HCT116 (cell line): ENCODE results near the gene PDE6A. TPM values are rescaled to one million over a fixed set of nuclear protein-coding genes. Genes with fewer than 3 reads are reported as not detected.

Experiments used
- ATAC-seq: fragments of 200-7000 bp; cut with Tn5 transposase; 2 replicates; pipeline ENCODE4 v1.9.1; 2020; ENCODE audit warnings: mild to moderate bottlenecking, moderate library complexity
- BruUV-seq: library from RNA; stranded (reverse); fragments of 400-500 nt; replicated peaks from 2 replicates; lab custom pipeline; 2021; lab: Mats Ljungman, UMichigan
- CTCF ChIA-PET: fragments of 300-600 bp; sonication (Branson Sonifier 250); formaldehyde crosslinking; loops from one replicate; lab custom pipeline; 2021; ENCODE audit warnings: antibody characterized with exemption; lab: Charles Lee
- POLR2A ChIA-PET: fragments of 300-600, 350-600 bp; sonication (Branson Sonifier 250); formaldehyde crosslinking; loops from one replicate; lab custom pipeline; 2021; ENCODE audit warnings: antibody characterized with exemption; lab: Charles Lee
- RAD21 ChIA-PET, 2 experiments: fragments of 300-600 bp; sonication (Branson Sonifier 250); formaldehyde crosslinking; loops; one replicate each; lab custom pipeline; 2023; ENCODE audit warnings: low total read pairs in 2 of 2; ENCODE audit not compliant: uncharacterized antibody in 2 of 2, unreplicated experiment in 2 of 2, low non-redundant PET in 1 of 2; lab: Charles Lee
- DNase-seq: peaks from one replicate; pipeline ENCODE4 v3.0.0-alpha.2; 2010; ENCODE audit warnings: low read depth, low spot score
- H2AFZ ChIP-seq: fragments of 200-600 bp; shearing (Covaris generic), sonication (generic); 2 replicates; pipeline ENCODE4 v1.6.1; 2017; ENCODE audit warnings: low read depth, mixed run types, mixed read lengths, antibody characterized with exemption, low read length; ENCODE audit not compliant: poor library complexity, severe bottlenecking
- H3K27ac ChIP-seq: 2 replicates; pipeline ENCODE4 v1.5.1; 2012; ENCODE audit warnings: low read depth, low read length
- H3K27me3 ChIP-seq: fragments of 200-600 bp; sonication (generic); 2 replicates; pipeline ENCODE4 v1.6.1; 2016; ENCODE audit warnings: mixed run types, low read length, mixed read lengths; ENCODE audit not compliant: insufficient read depth
- H3K36me3 ChIP-seq, 2 experiments: fragments of 200-500 bp in 1 of 2; fragments of 200-600 bp in 1 of 2; sonication (Bioruptor generic) in 1 of 2; sonication (generic) in 1 of 2; 2 replicates each; pipeline versions ENCODE4 v1.5.1 to v1.6.1; 2014 to 2016; ENCODE audit warnings: low read length in 2 of 2, inconsistent platforms in 1 of 2, mixed read lengths in 1 of 2, mixed run types in 1 of 2; ENCODE audit not compliant: insufficient read depth in 2 of 2, control insufficient read depth in 1 of 2
- H3K4me1 ChIP-seq, 2 experiments: fragments of 200-600 bp in 1 of 2; sonication (generic) in 1 of 2; 2 replicates each; pipeline versions ENCODE4 v1.5.1 to v1.6.1; 2012 to 2017; ENCODE audit warnings: low read length in 2 of 2, inconsistent platforms in 1 of 2, mild to moderate bottlenecking in 1 of 2, mixed read lengths in 1 of 2, mixed run types in 1 of 2, moderate library complexity in 1 of 2; ENCODE audit not compliant: insufficient read depth in 2 of 2, control insufficient read depth in 1 of 2
- H3K4me2 ChIP-seq: fragments of 200-600 bp; sonication (generic); 2 replicates; pipeline ENCODE4 v1.6.1; 2017; ENCODE audit warnings: mixed run types, low read length, mixed read lengths
- H3K4me3 ChIP-seq, 2 experiments: fragments of 200-600 bp in 1 of 2; sonication (generic) in 1 of 2; replicated peaks in 1 of 2; 2 replicates each; pipeline ENCODE4 v1.5.1; 2011 to 2016; ENCODE audit warnings: low read length in 2 of 2, control low read depth in 1 of 2, low read depth in 1 of 2, mild to moderate bottlenecking in 1 of 2, mixed read lengths in 1 of 2, mixed run types in 1 of 2
- H3K79me2 ChIP-seq: fragments of 200-600 bp; sonication (generic); 2 replicates; pipeline ENCODE4 v1.6.1; 2017; ENCODE audit warnings: mild to moderate bottlenecking, mixed run types, low read length, moderate library complexity, mixed read lengths; ENCODE audit not compliant: insufficient read depth
- H3K9ac ChIP-seq: fragments of 200-600 bp; sonication (generic); 2 replicates; pipeline ENCODE4 v1.6.1; 2016; ENCODE audit warnings: low read length, mixed read lengths
- H3K9me2 ChIP-seq: fragments of 200-600 bp; sonication (generic), shearing (Covaris generic); 2 replicates; pipeline ENCODE4 v1.6.1; 2017; ENCODE audit warnings: mixed run types, mild to moderate bottlenecking, moderate library complexity; ENCODE audit not compliant: insufficient read depth
- H3K9me3 ChIP-seq, 2 experiments: fragments of 200-500 bp in 1 of 2; fragments of 200-600 bp in 1 of 2; sonication (Bioruptor generic) in 1 of 2; sonication (generic) in 1 of 2; 2 replicates each; pipeline ENCODE4 v1.6.1; 2014 to 2017; ENCODE audit warnings: low read length in 2 of 2, mixed read lengths in 2 of 2, inconsistent platforms in 1 of 2, low read depth in 1 of 2, mild to moderate bottlenecking in 1 of 2, mixed run types in 1 of 2, moderate library complexity in 1 of 2; ENCODE audit not compliant: control insufficient read depth in 1 of 2, insufficient read depth in 1 of 2
- H4K20me1 ChIP-seq: fragments of 200-600 bp; sonication (generic), shearing (Covaris generic); 2 replicates; pipeline ENCODE4 v1.6.1; 2017; ENCODE audit warnings: mixed run types, mild to moderate bottlenecking, moderate library complexity; ENCODE audit not compliant: insufficient read depth
- RAD21 ChIP-seq: IDR thresholded peaks from 2 replicates; pipeline ENCODE4 v1.6.1; 2012; ENCODE audit warnings: low read depth, mild to moderate bottlenecking
- intact Hi-C: fragments of 100-400 bp; cut with micrococcal nuclease; formaldehyde crosslinking; loops from 2 replicates; pipeline ENCODE4 v1.10.0; 2022
- total RNA-seq: library from RNA; stranded (reverse); gene quantifications from one replicate; pipeline ENCODE4 v1.2.1, GENCODE V29; 2021; ENCODE audit not compliant: unreplicated experiment
- TF ChIP-seq, protein P1 (sequence below): IDR thresholded peaks from 2 replicates; pipeline ENCODE4 v1.6.1; 2012; ENCODE audit warnings: low read depth
- TF ChIP-seq, protein P2 (sequence below), 3 experiments: fragments of 200-600 bp in 1 of 3; sonication (generic) in 1 of 3; IDR thresholded peaks in 2 of 3; conservative IDR thresholded peaks in 1 of 3; 2 replicates each; pipeline ENCODE4 v1.5.1; 2012 to 2017; ENCODE audit warnings: low read depth in 2 of 3, low read length in 2 of 3, antibody characterized with exemption in 1 of 3, borderline replicate concordance in 1 of 3, control low read depth in 1 of 3, mild to moderate bottlenecking in 1 of 3, mixed read lengths in 1 of 3, mixed run types in 1 of 3, moderate library complexity in 1 of 3; ENCODE audit not compliant: insufficient read depth in 1 of 3

PDE6A gene
- total RNA-seq, 1 experiment from 2014 or later = not detected

DNA sequence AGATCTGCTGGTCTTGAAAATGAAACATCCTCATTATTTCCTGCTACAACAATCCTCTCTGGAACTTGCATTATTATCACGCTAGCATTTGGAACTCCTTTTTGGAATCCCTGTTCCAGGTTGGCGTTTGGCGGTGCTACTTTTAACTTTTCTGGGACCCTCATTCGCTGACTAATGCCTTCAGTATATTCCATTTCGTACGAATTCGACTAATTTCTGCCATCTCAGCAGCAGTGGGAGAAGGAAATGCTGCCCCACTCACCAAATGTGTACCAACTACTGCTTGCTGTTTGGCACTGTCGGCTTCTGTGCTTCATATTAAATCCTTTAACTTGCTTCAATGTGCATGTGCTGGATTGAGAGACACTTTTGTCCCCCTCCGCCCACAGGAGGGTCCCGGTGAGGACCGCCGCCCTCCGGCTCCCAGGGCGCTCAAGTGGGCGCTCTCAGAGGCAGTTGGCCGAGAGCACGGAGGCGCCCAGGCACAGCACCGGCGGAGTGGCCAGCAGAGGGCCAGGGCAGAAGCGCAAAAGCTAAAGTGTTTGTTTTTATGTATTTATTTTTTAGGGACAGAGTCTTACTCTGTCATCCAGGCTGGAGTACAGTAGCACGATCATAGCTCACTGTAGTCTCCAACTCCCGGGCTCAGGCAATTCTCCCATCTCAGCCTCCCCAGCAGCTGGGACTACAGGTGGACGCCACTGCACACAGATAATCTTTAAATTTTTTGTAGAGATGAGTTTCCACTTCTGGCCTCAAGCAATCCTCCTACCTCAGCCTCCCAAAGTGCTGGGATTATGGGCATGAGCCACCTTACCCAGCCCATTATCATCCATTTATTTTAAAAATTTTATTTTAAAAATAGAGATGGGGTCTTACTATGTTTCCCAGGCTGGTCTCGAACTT, 11.9 kb downstream of the PDE6A start:
- Histone ChIP-seq H4K20me1 (no peaks in the 10 kb centered on the region), H3K9me3 (no peaks in the 10 kb centered on the region), H3K79me2 (no peaks in the 10 kb centered on the region), H3K27ac (no peak overlapping the region), H3K9ac (no peak overlapping the region), H3K4me3 (no peak overlapping the region), H3K27me3 (no peaks in the 10 kb centered on the region), H3K4me2 (no peak overlapping the region), H2AFZ (no peak overlapping the region), H3K4me1 (peaks cover 0 to under 1% of the 10 kb centered on the region in 2 experiments; a peak in 1 of 4 replicates)
- no peak for DNase-seq
- ChIA-PET POLR2A (no interaction called here), CTCF (interaction anchor here (0.6 to 1.1 kb wide), 2 partner anchors 29 to 58 kb away, joined by 3 to 4 read pairs; no protein-coding TSS in a partner anchor), RAD21 (no interaction called here)
- ATAC-seq = peak; percentile 73
- no TSS peak for BruUV-seq
- TF ChIP-seq, protein P1, sequence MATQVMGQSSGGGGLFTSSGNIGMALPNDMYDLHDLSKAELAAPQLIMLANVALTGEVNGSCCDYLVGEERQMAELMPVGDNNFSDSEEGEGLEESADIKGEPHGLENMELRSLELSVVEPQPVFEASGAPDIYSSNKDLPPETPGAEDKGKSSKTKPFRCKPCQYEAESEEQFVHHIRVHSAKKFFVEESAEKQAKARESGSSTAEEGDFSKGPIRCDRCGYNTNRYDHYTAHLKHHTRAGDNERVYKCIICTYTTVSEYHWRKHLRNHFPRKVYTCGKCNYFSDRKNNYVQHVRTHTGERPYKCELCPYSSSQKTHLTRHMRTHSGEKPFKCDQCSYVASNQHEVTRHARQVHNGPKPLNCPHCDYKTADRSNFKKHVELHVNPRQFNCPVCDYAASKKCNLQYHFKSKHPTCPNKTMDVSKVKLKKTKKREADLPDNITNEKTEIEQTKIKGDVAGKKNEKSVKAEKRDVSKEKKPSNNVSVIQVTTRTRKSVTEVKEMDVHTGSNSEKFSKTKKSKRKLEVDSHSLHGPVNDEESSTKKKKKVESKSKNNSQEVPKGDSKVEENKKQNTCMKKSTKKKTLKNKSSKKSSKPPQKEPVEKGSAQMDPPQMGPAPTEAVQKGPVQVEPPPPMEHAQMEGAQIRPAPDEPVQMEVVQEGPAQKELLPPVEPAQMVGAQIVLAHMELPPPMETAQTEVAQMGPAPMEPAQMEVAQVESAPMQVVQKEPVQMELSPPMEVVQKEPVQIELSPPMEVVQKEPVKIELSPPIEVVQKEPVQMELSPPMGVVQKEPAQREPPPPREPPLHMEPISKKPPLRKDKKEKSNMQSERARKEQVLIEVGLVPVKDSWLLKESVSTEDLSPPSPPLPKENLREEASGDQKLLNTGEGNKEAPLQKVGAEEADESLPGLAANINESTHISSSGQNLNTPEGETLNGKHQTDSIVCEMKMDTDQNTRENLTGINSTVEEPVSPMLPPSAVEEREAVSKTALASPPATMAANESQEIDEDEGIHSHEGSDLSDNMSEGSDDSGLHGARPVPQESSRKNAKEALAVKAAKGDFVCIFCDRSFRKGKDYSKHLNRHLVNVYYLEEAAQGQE = no peak
- TF ChIP-seq, protein P2, sequence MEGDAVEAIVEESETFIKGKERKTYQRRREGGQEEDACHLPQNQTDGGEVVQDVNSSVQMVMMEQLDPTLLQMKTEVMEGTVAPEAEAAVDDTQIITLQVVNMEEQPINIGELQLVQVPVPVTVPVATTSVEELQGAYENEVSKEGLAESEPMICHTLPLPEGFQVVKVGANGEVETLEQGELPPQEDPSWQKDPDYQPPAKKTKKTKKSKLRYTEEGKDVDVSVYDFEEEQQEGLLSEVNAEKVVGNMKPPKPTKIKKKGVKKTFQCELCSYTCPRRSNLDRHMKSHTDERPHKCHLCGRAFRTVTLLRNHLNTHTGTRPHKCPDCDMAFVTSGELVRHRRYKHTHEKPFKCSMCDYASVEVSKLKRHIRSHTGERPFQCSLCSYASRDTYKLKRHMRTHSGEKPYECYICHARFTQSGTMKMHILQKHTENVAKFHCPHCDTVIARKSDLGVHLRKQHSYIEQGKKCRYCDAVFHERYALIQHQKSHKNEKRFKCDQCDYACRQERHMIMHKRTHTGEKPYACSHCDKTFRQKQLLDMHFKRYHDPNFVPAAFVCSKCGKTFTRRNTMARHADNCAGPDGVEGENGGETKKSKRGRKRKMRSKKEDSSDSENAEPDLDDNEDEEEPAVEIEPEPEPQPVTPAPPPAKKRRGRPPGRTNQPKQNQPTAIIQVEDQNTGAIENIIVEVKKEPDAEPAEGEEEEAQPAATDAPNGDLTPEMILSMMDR (IDR thresholded peaks at IDR 0.05 in 2 of 3, conservative IDR thresholded peaks at IDR 0.05 in 1 of 3; ENCODE audit: borderline replicate concordance in 1 of 3, insufficient read depth in 1 of 3, low read depth in 2 of 3, low read length in 2 of 3) = peak in 2 of 3 experiments; percentile 43 to 44; a peak in 3 of 6 replicates
- TF ChIP-seq RAD21 = peak; percentile 9; the same call in 1 of the 2 replicates
- TF ChIP-seq, all 23 proteins: peak for 2
- intact Hi-C loops = no loop called here
- no peaks in the 10 kb centered on the region for H3K9me2 ChIP-seq
- H3K36me3 ChIP-seq = no peaks in the 10 kb centered on the region
